ENCODE results near the gene GON4L.

GON4L gene

GRCh38 chr1:155776414-155776813, 80.6 kb downstream of the GON4L start:
- Histone ChIP-seq H3K4me3 (ENCODE audit: low read depth, low read length) (no peak overlapping the region), H3K9me3 (ENCODE audit: control insufficient read depth, insufficient read depth, low read depth, low read length) (no peaks in the 10 kb centered on the region), H3K27ac (ENCODE audit: extremely low read depth, low read depth, low read length) (no peak overlapping the region), H3K4me1 (ENCODE audit: control insufficient read depth, insufficient read depth, low read length) (no peaks in the 10 kb centered on the region), H3K36me3 (ENCODE audit: control insufficient read depth in 2 of 2, insufficient read depth in 1 of 2, low read length in 2 of 2) (peaks cover 30 to 78% of the 10 kb centered on the region in 2 experiments; a peak in 2 of 3 replicates)
- CTCF ChIA-PET, result interaction anchor here (0.5 kb wide), 1 partner anchor 110 kb away, joined by 3 read pairs; no protein-coding TSS in a partner anchor
- TF ChIP-seq ZNF398 (tag by site-specific recombination; IDR thresholded peaks at IDR 0.05), result no peak
- TF ChIP-seq KLF1 (tag by site-specific recombination; IDR thresholded peaks at IDR 0.05), result 0 out of 2 replicates have a peak, but pooled peaks have one; percentile 18
- no peak for TF ChIP-seq ZFHX2 (tag by site-specific recombination; conservative IDR thresholded peaks at IDR 0.05)
- POLR2A ChIA-PET, result interaction anchor here (0.6 kb wide), 1 partner anchor 123 kb away, joined by 3 read pairs; no protein-coding TSS in a partner anchor

DNA sequence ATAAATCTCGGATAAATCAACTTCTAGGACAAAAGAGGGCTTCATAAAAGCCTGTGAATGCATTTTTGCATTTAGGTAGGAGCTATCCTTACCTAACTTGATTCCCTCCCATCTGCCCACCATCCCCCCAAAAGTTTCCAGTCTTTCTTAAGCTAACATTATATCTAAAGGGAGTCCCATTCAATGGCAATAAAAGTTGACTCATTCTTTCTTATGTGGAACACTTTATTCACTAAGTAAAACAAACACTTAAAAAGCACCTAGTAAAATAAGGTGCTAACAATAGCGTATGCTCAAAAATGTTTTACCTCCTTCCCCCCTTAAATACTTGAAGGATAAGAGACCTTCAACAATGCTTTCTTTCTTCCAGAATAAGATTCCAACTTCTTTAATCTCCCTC, 83.8 kb downstream of the GON4L start:
- no peak overlapping the region for H3K4me3 ChIP-seq (ENCODE audit: low read depth, low read length)
- H3K36me3 ChIP-seq (ENCODE audit: control insufficient read depth in 2 of 2, insufficient read depth in 1 of 2, low read length in 2 of 2), result peaks cover 52 to 94% of the 10 kb centered on the region in 2 experiments
- H3K4me1 ChIP-seq (ENCODE audit: control insufficient read depth, insufficient read depth, low read length), result no peaks in the 10 kb centered on the region
- ChIA-PET CTCF (no interaction called here), POLR2A (no interaction called here)
- H3K27ac ChIP-seq (ENCODE audit: extremely low read depth, low read depth, low read length), result no peak overlapping the region
- no peaks in the 10 kb centered on the region for H3K9me3 ChIP-seq (ENCODE audit: control insufficient read depth, insufficient read depth, low read depth, low read length)
- TF ChIP-seq, protein P1, sequence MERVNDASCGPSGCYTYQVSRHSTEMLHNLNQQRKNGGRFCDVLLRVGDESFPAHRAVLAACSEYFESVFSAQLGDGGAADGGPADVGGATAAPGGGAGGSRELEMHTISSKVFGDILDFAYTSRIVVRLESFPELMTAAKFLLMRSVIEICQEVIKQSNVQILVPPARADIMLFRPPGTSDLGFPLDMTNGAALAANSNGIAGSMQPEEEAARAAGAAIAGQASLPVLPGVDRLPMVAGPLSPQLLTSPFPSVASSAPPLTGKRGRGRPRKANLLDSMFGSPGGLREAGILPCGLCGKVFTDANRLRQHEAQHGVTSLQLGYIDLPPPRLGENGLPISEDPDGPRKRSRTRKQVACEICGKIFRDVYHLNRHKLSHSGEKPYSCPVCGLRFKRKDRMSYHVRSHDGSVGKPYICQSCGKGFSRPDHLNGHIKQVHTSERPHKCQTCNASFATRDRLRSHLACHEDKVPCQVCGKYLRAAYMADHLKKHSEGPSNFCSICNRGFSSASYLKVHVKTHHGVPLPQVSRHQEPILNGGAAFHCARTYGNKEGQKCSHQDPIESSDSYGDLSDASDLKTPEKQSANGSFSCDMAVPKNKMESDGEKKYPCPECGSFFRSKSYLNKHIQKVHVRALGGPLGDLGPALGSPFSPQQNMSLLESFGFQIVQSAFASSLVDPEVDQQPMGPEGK (tag by site-specific recombination; IDR thresholded peaks at IDR 0.05), result no peak
- TF ChIP-seq ZNF830 (tag by site-specific recombination; IDR thresholded peaks at IDR 0.05; ENCODE audit: low read depth) (no peak), GLIS1 (tag by site-specific recombination; IDR thresholded peaks at IDR 0.05) (no peak), ZNF555 (tag by site-specific recombination; conservative IDR thresholded peaks at IDR 0.05) (no peak), KLF9 (tag by site-specific recombination; IDR thresholded peaks at IDR 0.05; ENCODE audit: low read depth) (no peak), ZNF16 (tag by site-specific recombination; IDR thresholded peaks at IDR 0.05; ENCODE audit: low read depth) (no peak), ZNF292 (tag by site-specific recombination; IDR thresholded peaks at IDR 0.05; ENCODE audit: borderline replicate concordance, low read depth) (no peak), ZNF514 (tag by site-specific recombination; IDR thresholded peaks at IDR 0.05) (no peak), ZNF157 (tag by site-specific recombination; IDR thresholded peaks at IDR 0.05) (no peak), ZSCAN23 (tag by site-specific recombination; IDR thresholded peaks at IDR 0.05) (no peak), ZSCAN30 (tag by site-specific recombination; IDR thresholded peaks at IDR 0.05) (no peak), ZNF776 (tag by site-specific recombination; IDR thresholded peaks at IDR 0.05; ENCODE audit: borderline replicate concordance) (no peak), PRDM10 (tag by site-specific recombination; IDR thresholded peaks at IDR 0.05) (no peak), ZNF624 (tag by site-specific recombination; IDR thresholded peaks at IDR 0.05) (no peak), PRDM6 (tag by site-specific recombination; IDR thresholded peaks at IDR 0.05) (no peak), GLI4 (tag by site-specific recombination; IDR thresholded peaks at IDR 0.05) (no peak)
- TF ChIP-seq, protein P2, sequence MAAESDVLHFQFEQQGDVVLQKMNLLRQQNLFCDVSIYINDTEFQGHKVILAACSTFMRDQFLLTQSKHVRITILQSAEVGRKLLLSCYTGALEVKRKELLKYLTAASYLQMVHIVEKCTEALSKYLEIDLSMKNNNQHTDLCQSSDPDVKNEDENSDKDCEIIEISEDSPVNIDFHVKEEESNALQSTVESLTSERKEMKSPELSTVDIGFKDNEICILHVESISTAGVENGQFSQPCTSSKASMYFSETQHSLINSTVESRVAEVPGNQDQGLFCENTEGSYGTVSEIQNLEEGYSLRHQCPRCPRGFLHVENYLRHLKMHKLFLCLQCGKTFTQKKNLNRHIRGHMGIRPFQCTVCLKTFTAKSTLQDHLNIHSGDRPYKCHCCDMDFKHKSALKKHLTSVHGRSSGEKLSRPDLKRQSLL (tag by site-specific recombination; IDR thresholded peaks at IDR 0.05), result no peak
- TF ChIP-seq, protein P3, sequence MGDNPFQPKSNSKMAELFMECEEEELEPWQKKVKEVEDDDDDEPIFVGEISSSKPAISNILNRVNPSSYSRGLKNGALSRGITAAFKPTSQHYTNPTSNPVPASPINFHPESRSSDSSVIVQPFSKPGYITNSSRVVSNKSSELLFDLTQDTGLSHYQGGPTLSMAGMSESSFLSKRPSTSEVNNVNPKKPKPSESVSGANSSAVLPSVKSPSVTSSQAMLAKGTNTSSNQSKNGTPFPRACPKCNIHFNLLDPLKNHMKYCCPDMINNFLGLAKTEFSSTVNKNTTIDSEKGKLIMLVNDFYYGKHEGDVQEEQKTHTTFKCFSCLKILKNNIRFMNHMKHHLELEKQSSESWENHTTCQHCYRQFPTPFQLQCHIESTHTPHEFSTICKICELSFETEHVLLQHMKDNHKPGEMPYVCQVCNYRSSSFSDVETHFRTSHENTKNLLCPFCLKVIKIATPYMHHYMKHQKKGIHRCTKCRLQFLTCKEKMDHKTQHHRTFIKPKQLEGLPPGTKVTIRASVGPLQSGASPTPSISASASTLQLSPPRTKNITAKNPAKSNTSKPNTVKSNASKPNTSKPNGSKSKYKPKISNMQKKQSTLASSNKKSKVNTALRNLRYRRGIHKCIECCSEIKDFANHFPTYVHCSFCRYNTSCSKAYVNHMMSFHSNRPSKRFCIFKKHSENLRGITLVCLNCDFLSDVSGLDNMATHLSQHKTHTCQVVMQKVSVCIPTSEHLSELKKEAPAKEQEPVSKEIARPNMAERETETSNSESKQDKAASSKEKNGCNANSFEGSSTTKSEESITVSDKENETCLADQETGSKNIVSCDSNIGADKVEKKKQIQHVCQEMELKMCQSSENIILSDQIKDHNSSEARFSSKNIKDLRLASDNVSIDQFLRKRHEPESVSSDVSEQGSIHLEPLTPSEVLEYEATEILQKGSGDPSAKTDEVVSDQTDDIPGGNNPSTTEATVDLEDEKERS (tag by site-specific recombination; IDR thresholded peaks at IDR 0.05), result no peak

All from HEK293 (cell line).